HG03159 (cell line): ENCODE data around the gene AKR1B15.
"Not testable (repeated sequence)": the region's sequence is repeated elsewhere in the genome, so short reads cannot be mapped to it uniquely, and the experiment has no call there.

Source experiments
- ATAC-seq: cut with Tn5 transposase; IDR thresholded peaks from one replicate; pipeline ENCODE4 v1.9.1; 2021; ENCODE audit warnings: mild to moderate bottlenecking, moderate library complexity; ENCODE audit not compliant: unreplicated experiment

Gene AKR1B15

DNA sequence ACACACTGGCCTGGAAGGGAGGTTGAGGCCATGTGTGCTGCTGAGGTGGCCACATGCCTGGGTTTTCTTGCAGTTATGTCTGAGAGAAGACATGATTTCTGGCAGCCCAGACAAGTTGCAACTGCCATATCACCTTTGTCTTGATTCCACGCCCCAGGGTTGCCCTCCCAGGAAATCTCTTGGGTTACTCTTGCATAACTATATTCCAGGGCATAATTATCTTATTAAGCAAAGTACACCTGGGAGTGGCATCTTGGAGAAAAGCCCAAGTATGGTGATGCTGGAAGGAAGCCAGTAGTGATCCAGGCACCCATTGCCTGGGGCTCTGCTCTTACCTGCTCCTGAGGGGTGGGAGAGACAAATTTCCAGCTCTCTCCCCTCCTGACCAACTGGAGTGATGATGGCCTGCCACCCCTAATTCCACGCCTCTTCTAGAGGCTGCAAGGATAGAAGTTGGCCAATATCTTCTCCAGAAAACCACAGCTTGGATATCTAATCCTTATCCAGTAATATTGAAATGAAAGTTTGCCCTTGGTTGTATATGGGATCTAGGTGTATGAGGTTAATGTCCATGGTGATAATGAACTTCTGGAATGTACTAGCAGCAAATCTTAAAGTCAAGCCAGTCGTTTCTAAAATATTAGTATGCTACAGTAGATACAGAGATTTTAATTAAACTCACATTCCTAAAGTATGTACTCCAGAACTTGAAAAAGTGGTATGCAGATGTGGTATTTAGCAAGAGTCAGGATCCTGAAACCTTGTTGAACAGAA is 16.5 kb upstream of the AKR1B15 start:
- no peak for ATAC-seq

DNA sequence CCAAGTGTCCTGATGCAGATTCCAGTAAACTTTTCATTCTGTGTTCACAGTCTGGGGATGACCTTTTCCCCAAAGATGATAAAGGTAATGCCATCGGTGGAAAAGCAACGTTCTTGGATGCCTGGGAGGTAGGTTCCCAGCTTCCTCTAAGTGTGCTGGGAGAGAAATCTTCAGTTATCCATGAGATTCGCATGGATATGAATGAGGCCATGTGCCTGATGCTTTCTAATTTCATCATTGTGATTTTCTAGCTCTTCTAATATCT is 16.0 kb upstream of the AKR1B15 start:
- ATAC-seq: no peak

DNA sequence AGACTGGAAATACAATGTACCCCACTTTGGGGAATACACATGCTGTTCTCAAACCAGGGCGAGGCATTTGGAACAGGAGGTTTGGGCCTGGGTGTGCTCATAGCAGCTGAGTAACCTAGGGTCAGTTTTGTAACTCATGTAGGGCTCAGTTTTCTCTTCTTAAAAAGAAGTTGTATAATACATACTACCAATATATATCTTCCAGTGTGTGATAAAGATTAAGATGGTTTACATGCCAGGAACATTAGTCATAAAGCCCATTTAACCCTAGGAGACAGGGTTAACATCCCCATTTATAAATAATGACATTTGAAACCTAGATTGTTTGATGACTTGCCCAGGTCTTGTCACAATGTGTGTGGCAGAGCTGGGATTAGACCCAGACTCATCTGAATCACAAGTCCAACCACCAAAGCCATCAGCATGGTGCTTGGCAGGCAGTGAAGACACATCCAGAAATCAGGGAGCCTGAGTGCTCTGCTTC is 15.6 kb upstream of the AKR1B15 start:
- no peak for ATAC-seq

DNA sequence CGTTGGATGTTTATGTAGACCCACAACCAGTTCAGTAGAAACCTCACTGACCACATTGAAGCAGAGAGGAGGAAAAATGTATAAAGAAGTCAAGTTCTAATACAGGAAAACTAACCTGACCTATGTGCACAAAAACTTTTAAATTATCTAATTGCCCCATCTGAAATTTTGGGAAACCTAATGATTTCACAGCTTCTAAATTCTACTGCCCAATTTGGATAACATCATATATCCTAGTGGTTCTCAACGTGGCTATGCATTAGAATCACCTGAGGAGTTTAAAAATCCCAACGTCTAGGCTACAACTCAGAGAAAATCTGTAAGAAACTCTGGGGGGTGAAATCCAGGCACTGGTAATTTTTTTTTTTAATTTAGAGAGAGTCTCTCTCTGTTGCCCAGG is 14.3 kb upstream of the AKR1B15 start:
- no peak for ATAC-seq

DNA sequence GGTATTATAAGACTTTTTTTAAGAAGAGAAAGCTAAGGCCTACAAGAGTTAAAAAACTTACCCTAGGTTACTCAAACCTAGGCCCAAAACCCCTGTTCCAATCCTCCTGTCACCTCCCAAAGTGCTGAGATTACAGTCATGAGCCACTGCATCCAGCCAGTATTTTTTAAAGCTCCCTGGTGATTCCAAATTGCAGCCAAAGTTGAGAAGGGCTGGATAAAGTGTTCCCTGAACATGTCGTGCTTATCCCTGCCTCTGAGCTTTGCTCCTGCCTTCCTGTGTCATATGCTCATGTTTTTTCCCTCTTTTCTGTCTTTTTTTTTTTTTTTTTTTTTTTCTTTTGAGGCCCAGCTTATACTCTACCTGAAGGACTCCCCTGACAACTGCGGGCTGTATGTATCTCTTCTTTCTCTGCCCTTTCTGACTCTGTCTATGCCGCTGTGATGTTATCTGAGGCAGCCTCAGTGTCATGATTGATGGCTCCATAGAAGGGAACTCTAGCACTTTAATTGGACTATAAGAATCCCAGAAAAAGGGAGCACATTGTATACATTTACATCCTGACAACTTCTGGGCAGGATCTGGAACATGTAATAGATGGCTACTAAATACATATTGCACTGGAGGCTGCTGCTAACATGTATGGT is 13.5 kb upstream of the AKR1B15 start:
- ATAC-seq: no peak

DNA sequence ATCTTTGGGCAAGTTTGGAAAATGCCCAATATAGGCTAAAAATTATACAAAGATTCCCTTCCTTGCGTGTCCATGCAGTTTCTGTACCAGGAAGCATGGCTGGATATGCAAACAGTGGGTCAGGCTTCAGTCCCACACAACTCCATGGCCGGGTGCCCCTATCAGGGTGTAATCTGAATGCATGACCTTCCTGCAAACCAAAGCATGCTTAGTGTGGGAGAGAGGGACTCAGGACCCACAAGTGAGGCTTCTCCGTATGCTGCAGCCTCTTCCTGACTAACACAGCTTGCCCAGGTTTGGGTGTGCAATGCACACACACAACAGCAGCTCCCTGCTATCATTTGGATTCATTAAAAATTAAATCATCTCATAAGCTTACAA is 13.0 kb upstream of the AKR1B15 start:
- ATAC-seq: no peak

DNA sequence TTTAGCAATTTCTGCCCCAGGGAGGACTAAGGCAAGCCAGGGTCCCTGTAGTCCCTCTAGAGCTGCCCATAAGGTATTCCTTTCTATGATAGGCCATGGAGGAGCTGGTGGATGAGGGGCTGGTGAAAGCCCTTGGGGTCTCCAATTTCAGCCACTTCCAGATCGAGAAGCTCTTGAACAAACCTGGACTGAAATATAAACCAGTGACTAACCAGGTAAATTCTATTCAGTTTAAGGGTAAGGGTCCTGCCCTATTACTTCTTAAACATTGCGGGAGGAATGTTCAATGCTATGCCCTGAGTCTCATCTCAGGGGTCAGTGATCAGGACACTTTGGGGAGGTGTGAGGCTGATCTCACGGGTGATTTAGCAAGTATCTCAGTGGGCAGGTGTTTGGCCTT is 12.4 kb upstream of the AKR1B15 start:
- not testable (repeated sequence) for ATAC-seq

DNA sequence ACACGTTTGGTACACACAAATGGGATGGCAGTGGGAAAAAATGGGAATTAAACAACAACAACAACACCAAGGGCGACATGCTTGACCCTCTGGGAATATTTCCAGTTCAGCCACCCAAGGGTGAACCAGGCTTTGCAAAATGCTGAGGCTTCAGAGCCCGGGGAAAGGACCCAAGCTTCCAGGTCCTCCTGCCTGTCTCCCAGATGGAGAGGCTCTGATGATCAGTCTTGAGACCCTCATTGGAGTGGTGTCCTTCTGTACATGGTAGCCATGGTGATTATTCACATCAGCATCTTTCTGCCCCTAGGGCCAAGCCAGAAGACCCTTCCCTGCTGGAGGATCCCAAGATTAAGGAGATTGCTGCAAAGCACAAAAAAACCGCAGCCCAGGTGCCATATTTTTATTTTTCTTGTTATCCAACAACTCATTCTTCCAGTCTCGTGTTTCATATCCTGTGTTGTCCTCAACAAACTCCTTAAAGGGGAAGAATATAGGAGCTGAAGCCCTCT is 11.6 kb upstream of the AKR1B15 start:
- not testable (repeated sequence) for ATAC-seq

DNA sequence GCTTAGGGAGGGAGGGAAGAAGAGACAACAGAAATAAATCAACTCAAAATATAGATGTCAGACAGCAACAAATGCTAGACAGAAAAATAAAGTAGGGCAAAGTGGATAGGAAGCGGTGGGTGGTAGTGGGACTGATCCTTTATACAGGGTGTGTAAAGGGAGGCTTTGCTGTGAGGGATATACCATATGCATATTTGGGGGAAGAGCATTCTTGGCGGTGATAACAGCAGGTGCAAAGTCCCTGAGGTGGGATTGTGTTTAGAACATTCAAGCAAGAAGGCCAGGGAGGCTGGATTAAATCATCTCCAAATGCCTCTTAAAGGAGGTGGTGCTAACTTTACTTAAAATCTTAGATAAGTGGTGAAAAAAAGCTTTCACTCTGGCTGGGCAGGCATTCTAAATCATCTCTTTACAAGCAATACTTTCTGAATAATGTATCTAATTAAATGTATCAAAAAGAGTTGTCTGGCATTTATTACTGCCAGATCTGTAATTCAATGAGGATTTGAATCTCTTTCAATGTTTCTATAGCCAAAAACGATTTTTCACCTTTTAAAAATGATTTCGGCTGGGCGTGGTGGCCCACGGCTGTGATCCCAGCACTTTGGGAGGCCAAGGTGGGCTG is 9.4 kb upstream of the AKR1B15 start:
- ATAC-seq: no peak

DNA sequence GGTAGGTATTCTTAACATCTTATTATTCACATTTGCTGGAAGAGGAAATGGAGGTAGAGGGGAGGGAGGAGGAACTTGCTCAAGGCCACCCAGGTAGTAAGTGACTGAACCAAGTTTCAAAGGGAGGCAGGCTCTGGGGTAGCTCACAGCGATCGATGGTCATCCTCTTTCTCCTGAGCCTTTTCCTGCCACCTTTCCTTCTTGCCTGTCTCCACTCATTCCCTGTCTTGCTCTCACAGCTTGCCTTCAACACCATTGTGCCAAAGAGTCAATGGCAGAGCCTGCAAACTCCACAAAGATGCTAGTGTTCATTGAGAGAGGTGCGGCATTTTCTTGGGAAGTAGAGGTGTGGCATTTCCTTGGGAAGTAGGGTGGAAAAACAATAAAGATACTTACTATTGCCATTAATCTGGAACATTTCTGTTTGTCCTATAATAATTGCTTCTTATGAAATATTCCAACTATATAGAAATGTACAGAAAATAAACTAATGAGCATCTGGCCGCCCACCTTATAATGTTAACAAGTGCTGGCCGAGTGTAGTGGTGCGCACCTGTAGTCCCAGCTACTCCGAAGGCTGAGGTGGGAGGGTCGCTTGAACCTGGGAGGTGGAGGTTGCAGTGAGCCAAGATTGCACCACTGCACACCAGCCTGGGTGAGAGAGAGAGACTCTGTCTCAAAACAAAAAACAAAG is 7.3 kb upstream of the AKR1B15 start:
- ATAC-seq: not testable (repeated sequence)

DNA sequence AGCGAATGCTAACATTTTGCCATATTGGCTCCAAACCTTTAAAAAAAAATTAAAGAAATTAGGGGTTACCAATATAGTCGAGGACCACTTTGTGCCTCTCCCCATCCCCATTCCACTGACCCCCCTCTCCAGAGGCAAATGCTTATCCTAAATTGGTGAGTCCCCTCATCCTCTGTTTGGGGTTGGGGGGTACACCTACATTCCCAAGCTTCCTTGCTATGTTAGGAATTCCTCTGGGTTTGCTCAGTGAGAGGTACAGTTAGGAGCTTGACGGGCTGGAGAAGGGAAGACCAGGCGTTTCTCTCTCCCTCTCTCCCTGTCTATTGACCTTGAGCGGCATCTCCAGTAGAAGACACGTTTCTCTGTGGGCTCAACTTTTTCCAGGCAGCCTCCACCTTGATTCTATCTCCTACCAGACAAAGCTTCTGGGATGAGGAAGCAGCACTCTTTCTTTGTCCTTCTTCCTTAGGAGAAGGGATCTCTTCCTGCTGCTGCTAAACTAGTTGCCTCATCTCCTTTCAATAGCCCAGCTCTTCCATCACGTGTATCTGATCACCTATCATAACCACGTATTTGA is 6.6 kb upstream of the AKR1B15 start:
- ATAC-seq: no peak

DNA sequence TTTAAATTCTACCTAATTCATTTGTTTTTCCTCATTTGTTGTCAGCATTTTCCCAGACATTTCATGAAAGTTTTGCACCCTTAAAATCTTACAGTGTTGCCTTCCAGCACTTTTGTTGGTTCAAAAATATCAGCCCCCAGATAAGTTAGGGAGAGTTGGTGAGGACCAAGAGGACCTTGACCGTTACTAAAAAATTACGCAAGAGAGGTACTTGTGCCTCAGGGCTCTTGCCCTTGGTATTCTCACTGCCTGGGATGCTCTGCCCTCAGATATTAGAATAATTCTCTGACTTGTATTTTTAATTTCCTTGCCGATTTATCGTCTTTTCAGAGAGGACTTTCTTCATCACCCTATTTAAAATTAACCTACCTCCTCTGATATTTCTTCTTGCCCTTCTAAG is 3.5 kb upstream of the AKR1B15 start:
- ATAC-seq: no peak

DNA sequence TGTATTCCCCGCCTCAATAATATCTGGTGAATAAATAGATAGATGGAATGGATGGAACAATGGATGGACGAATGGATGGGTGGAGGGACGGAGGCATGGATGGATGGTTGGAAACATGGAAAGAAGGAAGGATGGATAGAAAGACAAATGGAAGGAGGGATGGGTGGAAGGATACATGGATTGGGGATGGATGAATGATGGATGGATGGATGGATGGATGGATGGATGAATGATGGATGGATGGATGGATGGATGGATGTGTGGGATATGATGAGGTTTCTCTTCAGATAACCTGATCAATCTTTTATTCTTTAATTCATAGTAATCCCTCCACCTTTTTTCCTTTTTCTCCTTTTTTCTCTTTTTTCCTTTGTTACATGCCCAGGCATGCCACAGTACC is 3.0 kb upstream of the AKR1B15 start:
- ATAC-seq: no peak

DNA sequence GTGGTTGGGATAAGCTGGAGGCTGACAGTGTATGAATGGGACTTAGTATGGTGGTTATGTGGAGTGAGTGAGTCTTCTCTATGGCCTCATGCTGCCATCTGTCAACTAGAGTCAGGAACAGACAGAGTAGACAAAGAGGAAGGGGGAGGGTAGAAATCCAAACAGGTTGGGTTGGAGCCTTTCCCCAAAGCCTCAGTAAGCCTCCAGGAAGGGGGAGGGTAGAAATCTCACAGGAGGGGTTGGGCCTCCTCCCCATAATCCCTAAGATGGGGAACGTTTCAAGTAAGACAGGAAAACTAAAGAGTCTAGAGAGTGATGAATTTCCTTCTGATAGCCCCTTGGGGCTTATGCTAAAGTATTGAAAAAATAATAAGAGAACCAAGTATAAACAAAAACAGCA is 2.0 kb upstream of the AKR1B15 start:
- no peak for ATAC-seq

DNA sequence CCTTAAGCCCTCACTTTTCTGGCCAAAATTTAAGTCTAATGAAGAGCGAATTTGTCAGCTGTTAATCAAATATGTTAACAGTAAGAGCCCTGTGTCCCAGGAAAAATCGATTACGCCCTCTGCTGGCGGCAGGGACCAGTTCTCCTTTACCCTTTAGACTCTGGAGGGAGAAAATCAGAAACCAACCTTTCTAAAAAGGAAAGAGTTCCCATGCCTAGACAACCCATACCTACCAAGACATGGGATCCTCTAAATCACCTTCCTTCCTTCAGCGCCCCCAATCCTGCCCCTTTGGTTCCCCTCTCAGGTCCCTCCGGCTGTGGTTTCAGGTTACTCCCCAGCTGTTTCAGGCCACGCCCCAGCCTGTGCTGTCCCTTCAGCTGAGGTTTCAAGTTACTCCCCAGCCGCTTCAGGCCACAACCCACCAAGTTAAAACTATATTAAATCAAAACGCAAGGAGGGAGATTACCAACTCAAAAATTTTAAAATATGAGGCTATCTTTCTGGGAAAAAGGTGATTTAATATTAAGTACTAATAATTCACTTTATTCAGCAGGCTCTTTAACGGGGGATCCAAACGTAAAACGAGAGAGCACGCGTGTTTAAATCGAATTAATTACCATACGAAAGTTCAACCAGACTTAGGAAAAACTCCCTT is 1.4 kb upstream of the AKR1B15 start:
- ATAC-seq: peak; percentile 79

DNA sequence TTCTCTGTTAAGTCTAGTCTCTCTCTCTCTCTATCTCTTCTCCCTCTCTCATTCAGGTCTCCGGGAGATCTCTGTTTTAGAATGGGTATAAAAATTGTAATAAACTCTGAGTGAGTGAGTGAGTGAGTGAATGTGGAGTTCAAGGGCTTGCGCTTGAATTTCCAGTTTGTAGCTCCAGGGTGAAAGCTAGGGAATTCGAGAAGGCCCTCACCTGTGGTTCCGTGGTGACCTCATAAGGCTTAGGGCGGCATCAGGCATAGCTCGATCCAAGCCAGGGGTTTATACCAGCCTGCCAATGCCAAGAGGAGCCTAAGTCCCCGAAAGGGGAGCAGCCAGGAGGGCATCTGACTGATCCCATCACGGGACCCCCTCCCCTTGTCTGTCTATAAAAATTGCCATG is 456 bp downstream of the AKR1B15 start:
- no peak for ATAC-seq

DNA sequence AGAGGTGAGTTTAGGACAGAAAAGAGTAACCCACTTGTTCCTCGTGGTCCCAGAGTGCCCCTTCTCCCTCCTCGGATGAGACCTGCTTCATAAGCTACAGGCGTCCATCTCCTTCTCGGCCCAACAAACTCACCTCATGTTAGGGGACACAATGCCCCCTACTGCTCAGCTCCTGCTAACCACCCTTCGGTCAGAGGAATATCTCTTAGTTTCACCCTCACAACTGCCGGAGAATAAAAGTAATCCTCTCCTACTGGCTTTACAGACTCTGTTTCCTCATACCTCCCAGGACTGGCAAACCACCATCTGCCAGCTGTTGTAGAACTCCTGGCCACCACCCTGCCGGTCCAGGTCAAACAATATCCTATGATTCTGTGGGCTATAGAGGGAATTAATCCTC is 3.2 kb downstream of the AKR1B15 start:
- no peak for ATAC-seq

DNA sequence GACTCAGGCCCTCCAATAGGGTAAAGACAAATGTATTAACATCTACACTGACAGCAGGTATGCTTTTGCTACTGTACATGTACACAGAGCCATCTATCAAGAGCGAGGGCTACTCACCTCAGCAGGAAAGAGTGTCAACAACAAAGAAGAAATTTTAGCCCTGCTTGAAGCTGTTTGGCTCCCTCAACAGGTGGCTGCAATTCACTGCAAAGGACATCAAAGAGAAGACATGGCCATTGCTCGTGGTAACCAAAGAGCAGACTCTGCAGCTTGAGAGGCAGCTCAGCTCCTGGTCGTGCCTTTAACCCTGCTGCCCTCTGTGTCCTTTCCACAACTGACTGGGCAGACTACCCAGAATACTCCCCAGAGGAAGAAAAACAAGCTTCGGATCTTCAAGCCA is 5.1 kb downstream of the AKR1B15 start:
- ATAC-seq: no peak

DNA sequence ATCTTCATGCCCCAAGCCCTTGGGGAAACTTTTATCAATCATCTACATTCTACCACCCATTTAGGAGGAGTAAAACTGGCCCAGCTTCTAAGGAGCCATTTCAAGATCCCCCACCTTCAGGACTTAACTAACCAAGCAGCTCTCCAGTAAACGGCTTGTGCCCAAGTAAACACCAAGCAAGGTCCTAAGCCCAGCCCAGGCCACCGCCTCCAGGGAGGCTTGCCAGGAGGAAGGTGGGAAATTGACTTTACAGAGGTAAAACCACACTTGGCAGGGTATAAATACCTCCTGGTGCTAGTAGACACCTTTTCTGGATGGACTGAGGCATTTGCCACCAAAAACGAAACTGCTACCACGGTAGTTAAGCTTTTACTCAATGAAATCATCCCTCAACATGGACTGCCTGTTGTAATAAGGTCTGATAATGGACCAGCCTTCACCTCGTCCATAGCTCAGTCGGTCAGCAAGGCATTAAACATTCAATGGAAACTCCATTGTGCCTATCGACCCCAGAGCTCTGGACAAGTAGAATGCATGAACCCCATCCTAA is 5.6 kb downstream of the AKR1B15 start:
- ATAC-seq: no peak

DNA sequence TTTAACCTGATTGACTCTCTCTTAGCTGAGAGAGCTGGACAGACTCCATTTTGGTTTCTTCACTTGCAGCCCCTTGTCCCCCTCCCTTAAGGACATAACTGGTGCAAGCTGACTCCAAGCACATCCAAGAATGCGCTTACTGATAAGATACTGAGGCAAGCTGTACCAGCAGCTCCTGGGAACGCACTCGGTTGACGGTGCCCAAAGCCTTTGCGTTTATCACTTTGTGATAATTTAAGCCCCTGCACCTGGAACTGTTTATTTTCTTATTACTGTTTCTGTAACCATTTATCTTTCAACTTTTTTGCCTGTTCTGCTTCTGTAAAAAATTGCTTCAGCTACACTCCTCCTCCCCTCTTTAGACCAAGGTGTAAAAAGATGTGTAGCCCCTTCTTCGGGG is 8.5 kb downstream of the AKR1B15 start:
- no peak for ATAC-seq
